Neural cell (in vitro differentiated cells): ENCODE data around the gene PGA4. TPM values are rescaled to one million over a fixed set of nuclear protein-coding genes. Genes with fewer than 3 reads are reported as not detected.

Experiments
- H2AFZ ChIP-seq: fragments of 200-600, 300-800 bp; sonication (generic), shearing (Covaris generic); 2 replicates; pipeline ENCODE4 v1.6.0; 2014; ENCODE audit warnings: low read depth, mild to moderate bottlenecking, antibody characterized with exemption, low read length, moderate library complexity
- H3F3A ChIP-seq: fragments of 200-600 bp; shearing (Covaris generic); 2 replicates; pipeline ENCODE4 v1.6.1; 2016; ENCODE audit warnings: mild to moderate bottlenecking, moderate library complexity, mixed read lengths, antibody characterized with exemption, low read length; ENCODE audit not compliant: insufficient read depth, poor library complexity, severe bottlenecking
- H3K27ac ChIP-seq: fragments of 200-600, 300-800 bp; sonication (generic), shearing (Covaris generic); 2 replicates; pipeline ENCODE4 v1.5.1; 2014; ENCODE audit warnings: mild to moderate bottlenecking, low read length, moderate library complexity
- H3K27me3 ChIP-seq: fragments of 300-800, 200-600 bp; sonication (generic), shearing (Covaris generic); 2 replicates; pipeline ENCODE4 v1.6.0; 2014; ENCODE audit warnings: mild to moderate bottlenecking, low read depth, low read length, moderate library complexity; ENCODE audit not compliant: insufficient read depth
- H3K36me3 ChIP-seq: fragments of 300-800, 200-600 bp; sonication (generic), shearing (Covaris generic); 2 replicates; pipeline ENCODE4 v1.5.1; 2014; ENCODE audit warnings: mild to moderate bottlenecking, antibody characterized with exemption, low read length, moderate library complexity; ENCODE audit not compliant: insufficient read depth
- H3K4me2 ChIP-seq: fragments of 300-800, 200-600 bp; sonication (generic), shearing (Covaris generic); 2 replicates; pipeline ENCODE4 v1.6.0; 2014; ENCODE audit warnings: mild to moderate bottlenecking, low read length
- H3K4me3 ChIP-seq: fragments of 300-800, 200-600 bp; sonication (generic), shearing (Covaris generic); 2 replicates; pipeline ENCODE4 v1.5.1; 2014; ENCODE audit warnings: mild to moderate bottlenecking, low read length, moderate library complexity
- H3K79me2 ChIP-seq: fragments of 200-600 bp; shearing (Covaris generic); replicated peaks from 2 replicates; pipeline ENCODE4 v1.6.0; 2014; ENCODE audit warnings: mild to moderate bottlenecking, low read length, moderate library complexity; ENCODE audit not compliant: insufficient read depth
- H3K9ac ChIP-seq: fragments of 300-800, 200-600 bp; sonication (generic), shearing (Covaris generic); 2 replicates; pipeline ENCODE4 v1.6.1; 2016; ENCODE audit warnings: mild to moderate bottlenecking, low read length, mixed read lengths
- H3K9me2 ChIP-seq: fragments of 200-600 bp; shearing (Covaris generic); 2 replicates; pipeline ENCODE4 v1.6.1; 2016; ENCODE audit warnings: mild to moderate bottlenecking, low read length, mixed read lengths; ENCODE audit not compliant: insufficient read depth
- H3K9me3 ChIP-seq: fragments of 200-600, 300-800 bp; sonication (generic), shearing (Covaris generic); 2 replicates; pipeline ENCODE4 v1.6.1; 2016; ENCODE audit warnings: mild to moderate bottlenecking, mixed run types, low read length, moderate library complexity, mixed read lengths
- H4K20me1 ChIP-seq: fragments of 200-600 bp; shearing (Covaris generic); 2 replicates; pipeline ENCODE4 v1.6.1; 2016; ENCODE audit warnings: mild to moderate bottlenecking, mixed run types; ENCODE audit not compliant: insufficient read depth
- EP300 ChIP-seq: fragments of 450-650 bp; conservative IDR thresholded peaks from 2 replicates; pipeline ENCODE4 v1.6.1; 2014; ENCODE audit warnings: antibody characterized with exemption, mild to moderate bottlenecking, moderate library complexity; ENCODE audit not compliant: poor library complexity, severe bottlenecking
- EZH2 ChIP-seq: fragments of 200-600, 300-800 bp; shearing (Covaris generic), sonication (generic); IDR thresholded peaks from 2 replicates; pipeline ENCODE4 v1.6.1; 2014; ENCODE audit warnings: antibody characterized with exemption, low read length, borderline replicate concordance, mild to moderate bottlenecking; ENCODE audit not compliant: insufficient read depth, poor library complexity, severe bottlenecking
- MXI1 ChIP-seq: fragments of 450-650 bp; conservative IDR thresholded peaks from 2 replicates; pipeline ENCODE4 v1.6.1; 2014; ENCODE audit warnings: antibody characterized with exemption, mild to moderate bottlenecking; ENCODE audit not compliant: poor library complexity, severe bottlenecking
- POLR2AphosphoS5 ChIP-seq: IDR thresholded peaks from 2 replicates; pipeline ENCODE4 v1.6.1; 2012
- RAD21 ChIP-seq: fragments of 450-650 bp; conservative IDR thresholded peaks from 2 replicates; pipeline ENCODE4 v1.6.1; 2014; ENCODE audit warnings: antibody characterized with exemption, mild to moderate bottlenecking, moderate library complexity
- SMC3 ChIP-seq: fragments of 450-650 bp; conservative IDR thresholded peaks from 2 replicates; pipeline ENCODE4 v1.6.1; 2014; ENCODE audit warnings: antibody characterized with exemption, mild to moderate bottlenecking, moderate library complexity; ENCODE audit not compliant: poor library complexity
- TAF1 ChIP-seq: IDR thresholded peaks from 2 replicates; pipeline ENCODE4 v1.6.1; 2012; ENCODE audit warnings: low read depth
- polyA plus RNA-seq: library from polyadenylated mRNA; depleted of rRNA; stranded (reverse); fragments of >200 nt; gene quantifications from 2 replicates; pipeline ENCODE4 v1.2.3, GENCODE V29; 2014
- TF ChIP-seq, protein P1 (sequence below): IDR thresholded peaks from 2 replicates; pipeline ENCODE4 v1.6.1; 2012; ENCODE audit warnings: borderline replicate concordance
- TF ChIP-seq, protein P2 (sequence below): fragments of 450-650 bp; IDR thresholded peaks from 2 replicates; pipeline ENCODE4 v1.5.1; 2014; ENCODE audit warnings: antibody characterized with exemption, mild to moderate bottlenecking, moderate library complexity; ENCODE audit not compliant: poor library complexity, severe bottlenecking

Gene PGA4
- polyA plus RNA-seq, 1 donor from 2014 or later, result not detected

DNA sequence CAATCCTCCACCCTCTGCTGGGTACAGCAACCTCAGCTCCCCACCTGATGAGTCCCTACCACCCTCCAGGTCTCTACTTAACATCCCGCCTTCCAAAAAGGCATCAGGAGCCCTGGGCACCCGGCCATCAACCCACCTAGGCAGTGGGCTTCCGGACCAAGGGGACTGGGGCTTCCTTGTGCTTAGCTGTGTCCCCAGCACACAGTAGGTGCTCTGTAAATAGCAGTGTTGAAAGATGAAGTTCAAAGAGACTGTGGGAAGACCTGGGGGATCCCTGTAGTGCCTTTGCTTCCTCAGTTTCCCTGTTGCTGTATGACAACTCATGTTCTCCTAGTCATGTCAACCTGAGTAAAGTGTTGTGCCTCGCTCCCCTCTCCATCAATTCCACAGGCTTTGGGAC is 51.9 kb downstream of the PGA4 start:
- Histone ChIP-seq H3K9me2 (no peaks in the 10 kb centered on the region), H3K36me3 (no peaks in the 10 kb centered on the region), H3K9me3 (no peaks in the 10 kb centered on the region), H3K79me2 (no peaks in the 10 kb centered on the region), H3K9ac (no peak overlapping the region), H3K4me3 (no peak overlapping the region), H4K20me1 (no peaks in the 10 kb centered on the region), H3F3A (no peaks in the 10 kb centered on the region), H2AFZ (no peak overlapping the region), H3K27ac (no peak overlapping the region), H3K4me2 (no peak overlapping the region), H3K27me3 (no peaks in the 10 kb centered on the region)
- TF ChIP-seq MXI1, result no peak

DNA sequence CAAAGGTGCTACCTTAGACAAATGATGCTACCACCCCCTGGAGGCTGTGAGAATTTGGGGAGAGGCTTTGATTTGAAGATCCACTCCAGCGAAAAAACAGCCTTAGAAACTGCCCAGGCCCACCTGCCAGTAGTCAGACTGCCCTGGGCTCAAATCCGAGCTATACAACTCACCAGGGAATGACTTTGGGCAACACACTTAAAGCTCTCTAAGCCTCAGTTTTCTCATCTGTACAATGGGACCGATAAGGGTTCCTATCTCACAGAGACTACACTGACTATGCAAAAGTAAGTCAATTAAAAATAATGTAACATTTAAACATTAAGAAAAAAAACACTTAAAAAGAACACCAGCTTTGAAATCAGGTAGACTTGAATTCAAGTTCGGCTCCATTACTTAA is 53.0 kb downstream of the PGA4 start:
- H3K9me3 ChIP-seq, result no peaks in the 10 kb centered on the region
- H3K9ac ChIP-seq, result no peak overlapping the region
- no peak overlapping the region for H2AFZ ChIP-seq
- no peaks in the 10 kb centered on the region for H3K79me2 ChIP-seq
- no peak overlapping the region for H3K4me2 ChIP-seq
- no peaks in the 10 kb centered on the region for H3K9me2 ChIP-seq
- TF ChIP-seq, protein P1, sequence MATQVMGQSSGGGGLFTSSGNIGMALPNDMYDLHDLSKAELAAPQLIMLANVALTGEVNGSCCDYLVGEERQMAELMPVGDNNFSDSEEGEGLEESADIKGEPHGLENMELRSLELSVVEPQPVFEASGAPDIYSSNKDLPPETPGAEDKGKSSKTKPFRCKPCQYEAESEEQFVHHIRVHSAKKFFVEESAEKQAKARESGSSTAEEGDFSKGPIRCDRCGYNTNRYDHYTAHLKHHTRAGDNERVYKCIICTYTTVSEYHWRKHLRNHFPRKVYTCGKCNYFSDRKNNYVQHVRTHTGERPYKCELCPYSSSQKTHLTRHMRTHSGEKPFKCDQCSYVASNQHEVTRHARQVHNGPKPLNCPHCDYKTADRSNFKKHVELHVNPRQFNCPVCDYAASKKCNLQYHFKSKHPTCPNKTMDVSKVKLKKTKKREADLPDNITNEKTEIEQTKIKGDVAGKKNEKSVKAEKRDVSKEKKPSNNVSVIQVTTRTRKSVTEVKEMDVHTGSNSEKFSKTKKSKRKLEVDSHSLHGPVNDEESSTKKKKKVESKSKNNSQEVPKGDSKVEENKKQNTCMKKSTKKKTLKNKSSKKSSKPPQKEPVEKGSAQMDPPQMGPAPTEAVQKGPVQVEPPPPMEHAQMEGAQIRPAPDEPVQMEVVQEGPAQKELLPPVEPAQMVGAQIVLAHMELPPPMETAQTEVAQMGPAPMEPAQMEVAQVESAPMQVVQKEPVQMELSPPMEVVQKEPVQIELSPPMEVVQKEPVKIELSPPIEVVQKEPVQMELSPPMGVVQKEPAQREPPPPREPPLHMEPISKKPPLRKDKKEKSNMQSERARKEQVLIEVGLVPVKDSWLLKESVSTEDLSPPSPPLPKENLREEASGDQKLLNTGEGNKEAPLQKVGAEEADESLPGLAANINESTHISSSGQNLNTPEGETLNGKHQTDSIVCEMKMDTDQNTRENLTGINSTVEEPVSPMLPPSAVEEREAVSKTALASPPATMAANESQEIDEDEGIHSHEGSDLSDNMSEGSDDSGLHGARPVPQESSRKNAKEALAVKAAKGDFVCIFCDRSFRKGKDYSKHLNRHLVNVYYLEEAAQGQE, result no peak
- TF ChIP-seq EZH2 (no peak), RAD21 (no peak), SMC3 (no peak), EP300 (no peak), MXI1 (no peak), POLR2AphosphoS5 (no peak), TAF1 (no peak)
- TF ChIP-seq, protein P2, sequence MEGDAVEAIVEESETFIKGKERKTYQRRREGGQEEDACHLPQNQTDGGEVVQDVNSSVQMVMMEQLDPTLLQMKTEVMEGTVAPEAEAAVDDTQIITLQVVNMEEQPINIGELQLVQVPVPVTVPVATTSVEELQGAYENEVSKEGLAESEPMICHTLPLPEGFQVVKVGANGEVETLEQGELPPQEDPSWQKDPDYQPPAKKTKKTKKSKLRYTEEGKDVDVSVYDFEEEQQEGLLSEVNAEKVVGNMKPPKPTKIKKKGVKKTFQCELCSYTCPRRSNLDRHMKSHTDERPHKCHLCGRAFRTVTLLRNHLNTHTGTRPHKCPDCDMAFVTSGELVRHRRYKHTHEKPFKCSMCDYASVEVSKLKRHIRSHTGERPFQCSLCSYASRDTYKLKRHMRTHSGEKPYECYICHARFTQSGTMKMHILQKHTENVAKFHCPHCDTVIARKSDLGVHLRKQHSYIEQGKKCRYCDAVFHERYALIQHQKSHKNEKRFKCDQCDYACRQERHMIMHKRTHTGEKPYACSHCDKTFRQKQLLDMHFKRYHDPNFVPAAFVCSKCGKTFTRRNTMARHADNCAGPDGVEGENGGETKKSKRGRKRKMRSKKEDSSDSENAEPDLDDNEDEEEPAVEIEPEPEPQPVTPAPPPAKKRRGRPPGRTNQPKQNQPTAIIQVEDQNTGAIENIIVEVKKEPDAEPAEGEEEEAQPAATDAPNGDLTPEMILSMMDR, result no peak
- no peaks in the 10 kb centered on the region for H3K27me3 ChIP-seq
- H3F3A ChIP-seq, result no peaks in the 10 kb centered on the region
- H3K4me3 ChIP-seq, result no peak overlapping the region
- no peaks in the 10 kb centered on the region for H4K20me1 ChIP-seq
- H3K27ac ChIP-seq, result no peak overlapping the region
- no peaks in the 10 kb centered on the region for H3K36me3 ChIP-seq
